Coronary artery (tissue), 2 donors: Measurements from ENCODE around the gene SERPINB12.

ENCODE experiments used
- DNase-seq: peaks from one replicate; pipeline ENCODE4 v3.0.0-alpha.2; 2017; ENCODE audit warnings: low spot score
- H3K27ac ChIP-seq, 2 donors: fragments of 200-600 bp; sonication (generic); one replicate each; pipeline ENCODE4 v1.5.1; 2016 to 2019
- H3K4me3 ChIP-seq: fragments of 200-600 bp; sonication (generic); 2 replicates; pipeline ENCODE4 v1.5.1; 2016; ENCODE audit warnings: mild to moderate bottlenecking, moderate library complexity
- CTCF ChIP-seq: fragments of 200-600 bp; sonication (generic); IDR thresholded peaks from one replicate; pipeline ENCODE4 v1.5.1; 2019; ENCODE audit warnings: antibody characterized with exemption

SERPINB12 gene

GRCh38 chr18:63514326-63514725 lies 27.8 kb upstream of the SERPINB12 start:
- TF ChIP-seq CTCF, result no peak
- DNase-seq, result no peak
- Histone ChIP-seq H3K4me3 (no peak overlapping the region), H3K27ac (no peak overlapping the region)

GRCh38 chr18:63514888-63515678 lies 27.1 kb upstream of the SERPINB12 start:
- no peak for TF ChIP-seq CTCF
- no peak for DNase-seq

GRCh38 chr18:63515801-63516200 lies 26.4 kb upstream of the SERPINB12 start:
- no peak overlapping the region for H3K4me3 ChIP-seq
- no peak for DNase-seq
- no peak for TF ChIP-seq CTCF
- H3K27ac ChIP-seq, result no peak overlapping the region

More at GRCh38 chr18:63514888-63515678, 27.1 kb upstream of the SERPINB12 start:
- no peak overlapping the region for H3K27ac ChIP-seq
- no peak overlapping the region for H3K4me3 ChIP-seq

- H3K4me3 ChIP-seq, result no peak overlapping the region
- no peak overlapping the region for H3K27ac ChIP-seq
- no peak for DNase-seq
- TF ChIP-seq CTCF, result peak; percentile 67
Measured at GRCh38 chr18:63518178-63519012, 23.8 kb upstream of the SERPINB12 start.

GRCh38 chr18:63520053-63520685 lies 22.0 kb upstream of the SERPINB12 start:
- Histone ChIP-seq H3K27ac (no peak overlapping the region), H3K4me3 (no peak overlapping the region)
- DNase-seq, result no peak
- no peak for TF ChIP-seq CTCF

GRCh38 chr18:63523660-63524059 lies 18.5 kb upstream of the SERPINB12 start:
- Histone ChIP-seq H3K27ac (no peak overlapping the region), H3K4me3 (no peak overlapping the region)
- no peak for DNase-seq
- no peak for TF ChIP-seq CTCF
